Stomach (tissue), 9 donors: ENCODE measurements around the gene DCDC1. TPM values are rescaled to one million over a fixed set of nuclear protein-coding genes. Genes with fewer than 3 reads are reported as not detected.

Experiments
- DNase-seq, 2 donors: peaks; one replicate each; pipeline versions ENCODE4 v3.0.0 to v3.0.0-alpha.2; 2013 to 2019
- H3K27ac ChIP-seq, 5 donors: fragments of 200-600 bp in 4 of 5; sonication (generic) in 4 of 5; one replicate each; pipeline ENCODE4 v1.5.1; 2013 to 2019; ENCODE audit warnings: mild to moderate bottlenecking in 1 of 5, moderate library complexity in 1 of 5
- H3K27me3 ChIP-seq, 3 donors: fragments of 200-600 bp; sonication (generic); one replicate each; pipeline ENCODE4 v1.5.1; 2017 to 2019; ENCODE audit warnings: mixed run types in 1 of 3
- H3K36me3 ChIP-seq, 4 donors: fragments of 200-600 bp; sonication (generic); 1 replicate in 3 of 4; 2 replicates in 1 of 4; pipeline ENCODE4 v1.5.1; 2016 to 2019
- H3K4me1 ChIP-seq, 4 donors: fragments of 200-600 bp; sonication (generic); one replicate each; pipeline ENCODE4 v1.5.1; 2016 to 2019
- H3K4me3 ChIP-seq, 4 donors: fragments of 200-600 bp; sonication (generic) in 3 of 4; one replicate each; pipeline ENCODE4 v1.5.1; 2016 to 2019; ENCODE audit warnings: mild to moderate bottlenecking in 1 of 4
- H3K9me3 ChIP-seq, 4 donors: fragments of 200-600 bp; sonication (generic); one replicate each; pipeline ENCODE4 v1.5.1; 2016 to 2019
- CTCF ChIP-seq, 7 experiments: fragments of 450-650 bp in 4 of 7; fragments of 200-600 bp in 3 of 7; sonication (generic) in 3 of 7; IDR thresholded peaks; one replicate each; pipeline ENCODE4 v1.5.1; 2016 to 2019; ENCODE audit warnings: antibody characterized with exemption in 7 of 7, control low read depth in 2 of 7, mild to moderate bottlenecking in 1 of 7
- EP300 ChIP-seq: sonication (generic); formaldehyde crosslinking; IDR thresholded peaks from one replicate; pipeline ENCODE4 v1.6.1; 2017; ENCODE audit warnings: antibody characterized with exemption
- POLR2A ChIP-seq, 4 donors: fragments of 450-650 bp; IDR thresholded peaks; one replicate each; pipeline ENCODE4 v1.6.1; 2016; ENCODE audit warnings: antibody characterized with exemption in 4 of 4, control low read depth in 2 of 4, mild to moderate bottlenecking in 1 of 4, moderate library complexity in 1 of 4
- POLR2AphosphoS5 ChIP-seq, 3 donors: sonication (generic); formaldehyde crosslinking; IDR thresholded peaks; one replicate each; pipeline ENCODE4 v1.6.1; 2016; ENCODE audit warnings: antibody characterized with exemption in 3 of 3
- WGBS, 5 donors: extraction: QIAGEN DNeasy Blood & Tissue Kit in 3 of 5; methylation state at CpG; one replicate each; pipeline versions ENCODE4 v1.1.5 to v1.1.7; 2013 to 2018; 5-methylcytosine and 5-hydroxymethylcytosine counted together
- intact Hi-C: fragments of 100-400 bp; cut with DNase I; formaldehyde crosslinking; loops from one replicate; pipeline ENCODE4 v1.15.1; 2023; ENCODE audit warnings: low total_unique reads
- polyA plus RNA-seq, 3 donors: library from polyadenylated mRNA; stranded (reverse); fragments of 200-250 nt; gene quantifications; one replicate each; pipeline ENCODE4 v1.2.3, GENCODE V29; 2013
- total RNA-seq, 5 donors: library from RNA; depleted of rRNA; stranded (reverse); fragments of >200 nt; gene quantifications; one replicate each; pipeline versions ENCODE4 v1.1.0 to v1.2.3, GENCODE V29; 2014 to 2016
- donor health status: healthy with polysubstance abuse.
- donor health status: Bipolar disorder and iron deficiency.
- donor health status: healthy.

The DCDC1 gene
- total and polyA plus RNA-seq, 8 donors: 0.45 to 0.55 TPM; not detected in 6

DNA sequence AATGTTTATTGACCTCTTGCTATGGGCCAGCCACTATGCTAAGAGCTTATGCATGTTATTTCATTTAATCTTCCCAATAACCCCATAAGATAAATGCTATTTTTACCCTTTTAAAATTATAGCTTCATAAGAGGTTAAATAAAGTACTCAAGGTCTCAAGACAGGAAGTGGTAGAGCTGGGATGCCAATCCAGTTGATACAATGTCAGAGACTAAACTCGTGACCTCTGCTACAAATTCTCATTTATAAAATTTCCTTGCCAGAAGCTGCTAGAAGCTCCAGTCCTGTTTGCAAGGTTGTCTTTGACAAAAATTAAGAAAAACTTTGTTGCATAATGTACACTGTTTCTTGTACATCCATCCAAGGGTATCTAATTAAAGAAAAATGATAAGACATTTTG is 517.4 kb downstream of the DCDC1 start:
- Histone ChIP-seq H3K4me1 (no peaks in the 10 kb centered on the region), H3K36me3 (no peaks in the 10 kb centered on the region), H3K4me3 (no peak overlapping the region), H3K9me3 (peaks cover 0 to 3% (median under 1%) of the 10 kb centered on the region in 4 donors), H3K27me3 (no peaks in the 10 kb centered on the region), H3K27ac (no peak overlapping the region)
- WGBS, 5 donors: 50 to 76% (median 68%) methylated on average over 1 of the region's 1 CpG
- no peak for DNase-seq
- TF ChIP-seq POLR2A (IDR thresholded peaks at IDR 0.05) (no peak), EP300 (no peak), POLR2AphosphoS5 (IDR thresholded peaks at IDR 0.05) (no peak), CTCF (IDR thresholded peaks at IDR 0.05) (no peak)
- intact Hi-C loops: loop anchor here (10.0 kb wide), 1 partner anchor 507 kb away; no protein-coding TSS in a partner anchor

DNA sequence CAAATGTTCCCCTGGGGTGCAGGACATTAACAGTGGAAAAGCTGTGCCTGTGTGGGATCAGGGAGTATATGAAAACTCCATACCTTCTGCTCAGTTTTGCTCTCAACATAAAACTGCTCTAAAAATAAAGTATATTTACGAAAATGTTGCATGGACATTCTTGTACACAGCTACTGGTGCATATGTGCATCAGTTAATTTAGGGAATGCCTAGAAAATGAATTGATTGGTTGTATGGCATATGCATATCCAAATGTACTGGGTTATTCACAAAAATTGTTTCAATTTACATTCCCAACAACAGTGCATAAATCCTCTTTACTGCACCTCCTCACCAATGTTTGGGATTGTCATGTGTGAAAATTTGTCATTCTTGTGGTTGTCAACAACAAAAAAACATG is 532.3 kb downstream of the DCDC1 start:
- Histone ChIP-seq H3K27me3 (no peaks in the 10 kb centered on the region), H3K4me1 (no peaks in the 10 kb centered on the region), H3K36me3 (no peaks in the 10 kb centered on the region), H3K27ac (no peak overlapping the region), H3K9me3 (peaks cover 0 to 9% (median 0%) of the 10 kb centered on the region in 4 donors), H3K4me3 (no peak overlapping the region)
- no peak for DNase-seq
- intact Hi-C loops: no loop called here
- TF ChIP-seq POLR2AphosphoS5 (IDR thresholded peaks at IDR 0.05): no peak
- no peak for TF ChIP-seq EP300
- TF ChIP-seq CTCF (IDR thresholded peaks at IDR 0.05): no peak
- TF ChIP-seq POLR2A (IDR thresholded peaks at IDR 0.05): no peak
- 67 to 88% (median 86%) methylated on average over 1 of the region's 1 CpG for WGBS, 5 donors

DNA sequence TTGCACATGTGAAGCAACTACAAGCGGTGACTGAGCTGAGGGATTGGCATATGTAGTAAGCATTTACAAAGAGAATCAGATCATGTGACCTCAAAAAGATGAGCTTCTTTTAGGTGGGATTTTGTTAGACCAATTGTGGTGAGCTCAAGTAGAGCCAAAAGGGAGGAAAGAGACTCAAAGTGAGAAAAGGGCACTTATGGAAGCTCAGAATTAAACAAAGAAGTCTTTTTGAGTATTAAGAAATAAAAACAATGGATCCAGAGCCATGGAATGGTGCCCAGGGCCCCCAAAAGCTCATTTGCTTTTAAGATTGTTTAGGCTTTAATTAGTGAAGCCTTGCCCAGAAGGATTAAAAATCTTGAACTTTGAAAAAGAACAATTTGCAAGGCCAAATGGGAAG is 536.7 kb downstream of the DCDC1 start:
- Histone ChIP-seq H3K4me1 (no peaks in the 10 kb centered on the region), H3K27me3 (no peaks in the 10 kb centered on the region), H3K27ac (no peak overlapping the region), H3K4me3 (no peak overlapping the region), H3K9me3 (peaks cover 0 to 9% (median 0%) of the 10 kb centered on the region in 4 donors), H3K36me3 (no peaks in the 10 kb centered on the region)
- TF ChIP-seq POLR2A (IDR thresholded peaks at IDR 0.05) (no peak), EP300 (no peak), CTCF (IDR thresholded peaks at IDR 0.05) (no peak)
- no peak for DNase-seq
- intact Hi-C loops: no loop called here
- 52 to 73% (median 55%) methylated on average over 1 of the region's 1 CpG for WGBS, 5 donors

GRCh38 chr11:30830681-30831080 is 538.9 kb downstream of the DCDC1 start:
- intact Hi-C loops: no loop called here
- Histone ChIP-seq H3K4me3 (no peak overlapping the region), H3K27ac (no peak overlapping the region), H3K27me3 (no peaks in the 10 kb centered on the region), H3K36me3 (no peaks in the 10 kb centered on the region), H3K4me1 (no peaks in the 10 kb centered on the region), H3K9me3 (peaks cover 0 to 9% (median 0%) of the 10 kb centered on the region in 4 donors)
- DNase-seq: no peak
- no peak for TF ChIP-seq POLR2A (IDR thresholded peaks at IDR 0.05)
- no peak for TF ChIP-seq CTCF (IDR thresholded peaks at IDR 0.05)
- no peak for TF ChIP-seq EP300
- no peak for TF ChIP-seq POLR2AphosphoS5 (IDR thresholded peaks at IDR 0.05)
- WGBS, 5 donors: 29 to 51% (median 36%) methylated on average over 1 of the region's 1 CpG
